Kidney capillary endothelial cell (primary cell): Measurements from ENCODE around the gene CAV1.

Experiments
- DNase-seq: peaks from one replicate; pipeline ENCODE4 v3.0.0-alpha.2; 2018; ENCODE audit warnings: low spot score

Gene CAV1

DNA sequence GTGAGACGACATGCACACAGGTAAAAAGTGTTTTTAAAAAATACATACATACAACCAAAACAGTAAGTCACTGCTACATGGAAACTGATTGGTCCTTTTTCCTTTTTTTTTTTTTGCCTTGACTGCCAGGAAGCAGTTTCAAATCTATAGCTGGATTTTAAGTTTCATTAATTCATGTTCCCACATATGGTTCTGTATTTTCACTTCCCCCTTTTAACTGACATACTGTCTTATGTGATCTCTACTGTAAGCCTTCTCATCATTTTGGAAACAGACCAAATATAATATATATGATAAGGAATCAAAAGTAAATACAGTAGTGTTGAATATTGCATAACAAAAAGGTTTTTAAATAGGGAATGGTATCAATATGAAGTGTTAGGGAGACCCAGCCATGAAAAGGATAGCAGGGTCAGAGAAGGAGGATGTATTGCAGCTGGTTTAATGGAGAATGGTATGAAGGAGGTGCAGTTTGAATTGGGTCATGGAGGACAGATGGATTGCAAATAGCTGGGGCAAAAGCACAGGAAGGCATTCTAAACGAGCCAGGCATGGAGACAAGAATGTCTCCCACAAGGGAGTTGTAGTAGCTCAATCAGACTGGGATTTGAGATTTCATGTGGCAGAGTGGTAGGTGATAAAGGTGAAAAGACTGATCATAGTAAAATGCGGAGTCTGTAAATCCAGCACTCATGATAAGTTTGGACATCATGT, 5.4 kb downstream of the CAV1 start:
- no peak for DNase-seq

DNA sequence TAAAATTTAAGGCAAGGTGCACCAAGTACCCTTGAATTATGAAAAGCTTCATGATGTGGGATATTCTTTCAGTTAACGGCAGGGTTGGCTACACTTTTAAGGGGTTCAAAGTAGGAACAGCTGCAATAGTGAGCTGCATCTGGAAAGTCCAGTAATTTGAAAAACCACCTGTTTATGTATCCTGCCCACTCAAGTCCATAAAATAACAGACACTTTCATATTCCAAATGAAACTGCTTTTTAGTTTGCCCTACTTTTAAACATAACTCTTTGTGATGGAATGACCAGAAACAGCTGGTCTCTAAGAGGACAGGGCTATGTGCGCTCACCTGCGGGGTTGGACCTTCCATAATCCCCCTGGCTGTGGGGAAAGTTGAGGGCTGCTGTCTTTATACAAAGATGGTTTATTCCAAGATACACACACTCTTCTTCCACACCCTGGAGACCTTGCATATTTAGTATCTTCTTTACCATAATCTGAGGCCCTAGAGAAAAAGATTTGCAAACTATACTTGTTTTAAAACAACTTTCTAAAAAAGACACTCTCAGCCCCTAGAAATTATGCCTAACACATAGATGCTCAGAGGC, 7.4 kb downstream of the CAV1 start:
- no peak for DNase-seq

GRCh38 chr7:116534790-116535189, 10.0 kb downstream of the CAV1 start:
- DNase-seq = no peak

- DNase-seq = no peak
These were observed 10.6 kb downstream of the CAV1 start for GRCh38 chr7:116535416-116535815.

DNA sequence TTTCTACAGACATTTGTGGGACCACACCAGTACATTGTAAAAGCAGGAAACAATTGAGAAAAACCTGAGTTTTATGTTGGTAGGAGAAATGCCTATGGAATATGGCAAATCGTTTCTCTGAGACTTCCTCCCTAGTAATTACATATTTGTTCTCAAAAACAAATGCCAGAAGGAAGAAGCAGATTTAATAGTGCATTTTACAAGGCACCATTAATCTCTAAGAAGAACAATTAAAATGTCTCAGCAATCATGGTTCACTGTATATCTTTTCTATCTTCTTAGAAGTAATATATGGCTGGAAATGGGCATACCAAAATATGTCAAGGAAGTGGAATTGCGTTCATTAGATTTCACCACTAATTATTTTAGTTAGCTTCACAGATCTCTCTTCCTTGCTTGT, 13.3 kb downstream of the CAV1 start:
- no peak for DNase-seq

GRCh38 chr7:116539879-116540278, 15.0 kb downstream of the CAV1 start:
- no peak for DNase-seq

- no peak for DNase-seq
These were observed 15.9 kb downstream of the CAV1 start for GRCh38 chr7:116540743-116541142.

DNA sequence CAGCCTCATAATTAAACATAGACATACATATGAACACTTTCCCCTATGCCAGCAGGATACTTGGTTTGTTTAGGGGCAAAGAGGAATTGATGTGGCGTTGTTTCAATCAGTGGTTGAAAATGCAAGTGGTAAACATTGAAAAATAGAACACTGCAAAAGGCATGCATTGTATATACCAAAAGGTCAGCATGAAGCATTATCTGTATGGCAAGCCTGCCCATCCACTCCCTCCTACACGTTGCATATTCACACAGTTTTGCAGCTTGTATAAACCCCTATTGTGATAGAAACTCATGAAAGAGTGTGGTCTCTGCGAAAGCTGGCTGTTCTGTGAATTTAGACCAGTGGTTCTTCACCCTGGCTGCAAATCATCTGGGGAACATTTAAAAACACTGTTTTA, 17.1 kb downstream of the CAV1 start:
- DNase-seq = no peak

GRCh38 chr7:116542618-116543017, 17.8 kb downstream of the CAV1 start:
- DNase-seq = no peak

GRCh38 chr7:116543664-116544063, 18.8 kb downstream of the CAV1 start:
- DNase-seq = peak; percentile 32

- no peak for DNase-seq
These were observed 19.7 kb downstream of the CAV1 start for GRCh38 chr7:116544487-116544886.

GRCh38 chr7:116545411-116545993, 20.7 kb downstream of the CAV1 start:
- DNase-seq = no peak

GRCh38 chr7:116546054-116546453, 21.2 kb downstream of the CAV1 start:
- DNase-seq = no peak

- no peak for DNase-seq
These were observed 22.1 kb downstream of the CAV1 start for GRCh38 chr7:116546916-116547315.

GRCh38 chr7:116547347-116547746, 22.5 kb downstream of the CAV1 start:
- no peak for DNase-seq

DNA sequence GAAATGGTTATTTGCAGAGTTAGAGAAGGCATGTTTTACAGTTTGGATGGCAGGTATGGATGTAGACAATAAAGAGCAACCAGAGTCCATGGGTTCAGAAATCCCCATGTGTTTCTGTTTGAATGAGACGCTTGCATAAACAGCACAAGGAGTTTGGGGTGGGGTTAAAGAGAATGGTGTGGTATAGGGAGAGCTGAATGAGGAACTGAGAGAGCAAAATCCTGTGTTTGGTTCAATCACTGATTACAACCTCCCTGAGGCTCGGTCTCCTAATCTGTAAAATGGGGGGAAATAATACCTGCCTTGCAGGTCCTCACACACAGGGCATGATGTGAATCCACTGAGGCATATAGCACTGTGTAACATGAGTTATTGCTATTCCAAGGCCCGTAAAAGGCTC, 23.7 kb downstream of the CAV1 start:
- DNase-seq = no peak

DNA sequence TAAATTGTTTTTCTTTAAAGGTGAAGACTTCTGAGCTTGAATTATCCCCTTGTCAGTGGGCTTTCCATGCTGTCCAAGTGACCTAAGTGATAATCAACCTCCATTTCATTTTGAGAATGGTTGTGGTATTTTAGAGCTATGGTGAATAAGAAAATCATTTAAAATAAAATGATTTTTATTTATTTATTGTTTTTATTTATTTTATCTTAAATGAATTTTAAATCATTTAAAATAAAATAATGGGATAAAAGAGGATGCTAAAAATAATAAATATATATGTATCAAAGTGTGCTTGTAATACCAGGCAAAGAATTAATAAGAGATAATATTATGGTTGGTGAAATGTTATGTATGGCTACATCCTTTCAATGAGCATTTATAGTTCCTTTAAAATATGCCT, 24.5 kb downstream of the CAV1 start:
- DNase-seq = no peak

GRCh38 chr7:116551692-116552091, 26.9 kb downstream of the CAV1 start:
- DNase-seq = no peak

- peak; percentile 41 for DNase-seq
These were observed 27.8 kb downstream of the CAV1 start for GRCh38 chr7:116552602-116553001.

GRCh38 chr7:116553168-116553964, 28.5 kb downstream of the CAV1 start:
- DNase-seq = no peak

DNA sequence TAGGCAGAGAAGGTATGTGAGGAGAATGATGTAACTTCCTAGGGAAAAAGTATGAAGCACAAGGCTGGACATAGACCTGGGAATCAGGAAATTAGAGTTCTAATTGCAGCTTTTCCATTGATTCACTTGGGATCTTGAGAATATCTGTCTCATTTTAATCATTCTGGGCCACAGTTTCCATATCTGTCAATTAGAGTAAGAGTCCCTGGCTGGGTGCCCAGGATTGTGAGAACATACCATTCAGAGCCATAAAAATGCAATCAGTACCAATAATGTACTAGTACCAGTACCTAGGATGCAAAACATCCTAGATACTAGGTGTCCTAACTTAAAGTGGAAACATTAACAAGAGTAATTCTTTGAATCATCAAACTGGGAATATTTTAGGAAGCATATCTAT, 29.6 kb downstream of the CAV1 start:
- DNase-seq = no peak

GRCh38 chr7:116554911-116555310, 30.1 kb downstream of the CAV1 start:
- no peak for DNase-seq

GRCh38 chr7:116557066-116557585, 32.3 kb downstream of the CAV1 start:
- no peak for DNase-seq
